Kidney (tissue), 14 donors: Measurements from ENCODE around the gene NT5C. TPM values are rescaled to one million over a fixed set of nuclear protein-coding genes. Genes with fewer than 3 reads are reported as not detected.
A peak's percentile ranks its signal among the peaks of the same experiment; 100 is the strongest.

Source experiments
- DNase-seq, 5 donors: peaks; one replicate each; pipeline ENCODE4 v3.0.0-alpha.2; 2013 to 2020
- FAIRE-seq: peaks from 2 replicates; lab custom pipeline; 2012; peaks lifted over from hg19 to GRCh38; lab: Jason Lieb, UNC
- H3K27ac ChIP-seq, 2 donors: one replicate each; pipeline ENCODE4 v1.7.0; 2013; ENCODE audit warnings: low read depth in 2 of 2, low read length in 2 of 2, inconsistent platforms in 1 of 2
- H3K27me3 ChIP-seq: one replicate; pipeline ENCODE4 v1.7.1; 2013; ENCODE audit warnings: low read length, inconsistent platforms; ENCODE audit not compliant: control insufficient read depth, insufficient read depth
- H3K36me3 ChIP-seq, 3 donors: one replicate each; pipeline versions ENCODE4 v1.7.0 to v1.7.1; 2013; ENCODE audit warnings: low read length in 3 of 3, control low read depth in 1 of 3, inconsistent platforms in 1 of 3; ENCODE audit not compliant: insufficient read depth in 3 of 3, control insufficient read depth in 2 of 3
- H3K4me1 ChIP-seq, 3 donors: one replicate each; pipeline versions ENCODE4 v1.7.0 to v1.7.1; 2013; ENCODE audit warnings: low read length in 3 of 3, inconsistent platforms in 1 of 3, low read depth in 1 of 3; ENCODE audit not compliant: control insufficient read depth in 2 of 3, insufficient read depth in 2 of 3
- H3K4me3 ChIP-seq, 3 donors: one replicate each; pipeline versions ENCODE4 v1.7.0 to v1.8.1; 2013; ENCODE audit warnings: low read length in 3 of 3, control low read depth in 1 of 3, inconsistent platforms in 1 of 3
- H3K9ac ChIP-seq, 3 donors: one replicate each; pipeline versions ENCODE4 v1.7.0 to v1.7.1; 2013; ENCODE audit warnings: low read length in 3 of 3, control low read depth in 1 of 3, inconsistent platforms in 1 of 3
- H3K9me3 ChIP-seq, 3 donors: one replicate each; pipeline versions ENCODE4 v1.7.0 to v1.7.1; 2013; ENCODE audit warnings: low read length in 3 of 3, control low read depth in 1 of 3, inconsistent platforms in 1 of 3; ENCODE audit not compliant: control insufficient read depth in 2 of 3, insufficient read depth in 1 of 3
- CTCF ChIP-seq: IDR thresholded peaks from 3 replicates; pipeline ENCODE4 v1.5.1; 2012; ENCODE audit warnings: mild to moderate bottlenecking, moderate library complexity, borderline replicate concordance; ENCODE audit not compliant: insufficient read depth; ENCODE audit errors: extremely low read depth
- intact Hi-C: fragments of 100-400 bp; cut with DNase I; formaldehyde crosslinking; loops from one replicate; pipeline ENCODE4 v1.11.1; 2022
- polyA plus RNA-seq: library from polyadenylated mRNA; stranded (reverse); fragments of 350-450 nt; fragmentation: Illumina TruSeq; extraction: RNeasy Lipid Tissue Mini Kit (QIAGEN cat#74804); gene quantifications from one replicate; pipeline ENCODE4 v1.2.3, GENCODE V29; 2014; ENCODE audit warnings: low read depth, low replicate concordance; ENCODE audit not compliant: insufficient read depth
- total RNA-seq: library from RNA; stranded (reverse); fragmentation: NEBNext Ultra II Directional; extraction: Animal tissue kit (Norgen Biotek cat#: 25700); gene quantifications from one replicate; pipeline ENCODE4 v1.2.1, GENCODE V29; 2021
- donor health status: control.
- donor health status: control.
- donor health status: control.
- donor health status: control.
- donor health status: control.
- donor health status: DM: yes; HTN: yes; CAD: no.
- donor health status: Normal renal cell carcinoma (clear cell type).

Gene NT5C
- total and polyA plus RNA-seq, 2 donors from 2014 or later = 59.4 to 74.9 TPM

GRCh38 chr17:75113798-75114551, 17.6 kb downstream of the NT5C start:
- peak; percentile 91 to 96 (median 94) for DNase-seq
- no peaks in the 10 kb centered on the region for H3K9me3 ChIP-seq
- peak; percentile 97 for TF ChIP-seq CTCF
- H3K4me3 ChIP-seq = peak overlapping the region; percentile 32 to 80 (median 57)
- peak overlapping the region; percentile 84 to 90 for H3K27ac ChIP-seq
- no peaks in the 10 kb centered on the region for H3K27me3 ChIP-seq
- intact Hi-C loops = no loop called here
- H3K36me3 ChIP-seq = peaks cover 0 to 4% (median 0%) of the 10 kb centered on the region in 3 donors
- H3K9ac ChIP-seq = peak overlapping the region in 2 of 3 donors; percentile 28 to 58
- no peak for FAIRE-seq
- peaks cover 0 to 17% (median 0%) of the 10 kb centered on the region in 3 donors for H3K4me1 ChIP-seq

- TF ChIP-seq CTCF = no peak
- H3K4me3 ChIP-seq = peak overlapping the region in 1 of 3 donors; percentile 1
- H3K27ac ChIP-seq = no peak overlapping the region
- H3K9me3 ChIP-seq = no peaks in the 10 kb centered on the region
- H3K4me1 ChIP-seq = peaks cover 0 to 18% (median 0%) of the 10 kb centered on the region in 3 donors
- FAIRE-seq = no peak
- H3K27me3 ChIP-seq = no peaks in the 10 kb centered on the region
- H3K9ac ChIP-seq = no peak overlapping the region
- intact Hi-C loops = no loop called here
- H3K36me3 ChIP-seq = peaks cover 0 to 4% (median 0%) of the 10 kb centered on the region in 3 donors
- no peak for DNase-seq
Measured at GRCh38 chr17:75111777-75112335, 19.7 kb downstream of the NT5C start.

- H3K4me3 ChIP-seq = peak overlapping the region; percentile 62 to 87 (median 78)
- H3K9ac ChIP-seq = peak overlapping the region; percentile 32 to 61 (median 49)
- no peaks in the 10 kb centered on the region for H3K36me3 ChIP-seq
- FAIRE-seq (no peak), DNase-seq (peak in 2 of 5 donors; percentile 18 to 82)
- no peak for TF ChIP-seq CTCF
- peaks cover 0 to 21% (median 0%) of the 10 kb centered on the region in 3 donors for H3K4me1 ChIP-seq
- H3K9me3 ChIP-seq = no peaks in the 10 kb centered on the region
- intact Hi-C loops = no loop called here
- H3K27me3 ChIP-seq = no peaks in the 10 kb centered on the region
- no peak overlapping the region for H3K27ac ChIP-seq
Measured at GRCh38 chr17:75110234-75110937, 21.2 kb downstream of the NT5C start.
